Measurements from ENCODE around the gene RTP4. TPM values are rescaled to one million over a fixed set of nuclear protein-coding genes. Genes with fewer than 3 reads are reported as not detected.

Gene RTP4
- total and polyA plus RNA-seq, 2 donors (not counting 3 experiments of a cell fraction or from before 2014, with no cell fraction given): 0.12 to 0.22 TPM

- Histone ChIP-seq H4K20me1 (replicated peaks; ENCODE audit: control insufficient read depth, extremely low read depth, insufficient read depth, low read length) (no peaks in the 10 kb centered on the region), H3K27me3 (ENCODE audit: control insufficient read depth in 2 of 2, insufficient read depth in 2 of 2, low read length in 2 of 2) (no peaks in the 10 kb centered on the region), H3K9me1 (replicated peaks; ENCODE audit: control insufficient read depth, extremely low read depth, insufficient read depth, low read length) (no peaks in the 10 kb centered on the region), H3K9ac (replicated peaks; ENCODE audit: extremely low read depth, insufficient read depth, low read length) (no peak overlapping the region), H2AFZ (ENCODE audit: low read depth, low read length) (no peak overlapping the region), H3K4me2 (ENCODE audit: insufficient read depth, low read length) (no peak overlapping the region), H3K4me3 (replicated peaks in 1 of 3; ENCODE audit: insufficient read depth in 1 of 3, low read depth in 1 of 3, low read length in 3 of 3) (no peak overlapping the region), H3K4me1 (ENCODE audit: control insufficient read depth, extremely low read depth, insufficient read depth, low read length) (peaks cover 8% of the 10 kb centered on the region), H3K27ac (ENCODE audit: insufficient read depth, low read depth, low read length) (no peak overlapping the region), H3K9me3 (replicated peaks; ENCODE audit: control insufficient read depth, insufficient read depth, low read length) (no peaks in the 10 kb centered on the region), H3K79me2 (ENCODE audit: control insufficient read depth, insufficient read depth, low read length) (no peaks in the 10 kb centered on the region), H3K36me3 (ENCODE audit: control insufficient read depth in 2 of 2, extremely low read depth in 1 of 2, insufficient read depth in 2 of 2, low read length in 2 of 2) (no peaks in the 10 kb centered on the region)
- BruUV-seq (replicated peaks): no TSS peak
- ChIA-PET POLR2A (no interaction called here), CTCF (interaction anchor here (0.8 to 12.9 kb wide), 3 partner anchors 348 to 398 kb away, joined by 3 to 486 read pairs (median 3); partner anchors contain the start of gene SST)
- dilution Hi-C loops (cut with MboI; ENCODE audit: extremely low pct_ligation_motif_present, low sequenced_read_pairs) (loop anchor here (25.0 kb wide), 1 partner anchor 366 kb away; no protein-coding TSS in a partner anchor), intact Hi-C loops (cut with micrococcal nuclease) (no loop called here)
- TF ChIP-seq POLR2A (IDR thresholded peaks at IDR 0.05; ENCODE audit: low read depth, low read length): no peak
- no peak for TF ChIP-seq EZH2 (IDR thresholded peaks at IDR 0.05; ENCODE audit: borderline replicate concordance, low read depth, low read length, severe bottlenecking)
- no peak for TF ChIP-seq FOS (IDR thresholded peaks at IDR 0.05; ENCODE audit: borderline replicate concordance, insufficient read depth, low read length)
- no peak for TF ChIP-seq POLR2AphosphoS5 (IDR thresholded peaks at IDR 0.05; ENCODE audit: insufficient read depth, low read depth, low read length)
- TF ChIP-seq, protein P1, sequence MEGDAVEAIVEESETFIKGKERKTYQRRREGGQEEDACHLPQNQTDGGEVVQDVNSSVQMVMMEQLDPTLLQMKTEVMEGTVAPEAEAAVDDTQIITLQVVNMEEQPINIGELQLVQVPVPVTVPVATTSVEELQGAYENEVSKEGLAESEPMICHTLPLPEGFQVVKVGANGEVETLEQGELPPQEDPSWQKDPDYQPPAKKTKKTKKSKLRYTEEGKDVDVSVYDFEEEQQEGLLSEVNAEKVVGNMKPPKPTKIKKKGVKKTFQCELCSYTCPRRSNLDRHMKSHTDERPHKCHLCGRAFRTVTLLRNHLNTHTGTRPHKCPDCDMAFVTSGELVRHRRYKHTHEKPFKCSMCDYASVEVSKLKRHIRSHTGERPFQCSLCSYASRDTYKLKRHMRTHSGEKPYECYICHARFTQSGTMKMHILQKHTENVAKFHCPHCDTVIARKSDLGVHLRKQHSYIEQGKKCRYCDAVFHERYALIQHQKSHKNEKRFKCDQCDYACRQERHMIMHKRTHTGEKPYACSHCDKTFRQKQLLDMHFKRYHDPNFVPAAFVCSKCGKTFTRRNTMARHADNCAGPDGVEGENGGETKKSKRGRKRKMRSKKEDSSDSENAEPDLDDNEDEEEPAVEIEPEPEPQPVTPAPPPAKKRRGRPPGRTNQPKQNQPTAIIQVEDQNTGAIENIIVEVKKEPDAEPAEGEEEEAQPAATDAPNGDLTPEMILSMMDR (IDR thresholded peaks at IDR 0.05; ENCODE audit: extremely low read depth in 1 of 2, insufficient read depth in 1 of 2, low read depth in 1 of 2, low read length in 2 of 2): no peak
- TF ChIP-seq, protein P2, sequence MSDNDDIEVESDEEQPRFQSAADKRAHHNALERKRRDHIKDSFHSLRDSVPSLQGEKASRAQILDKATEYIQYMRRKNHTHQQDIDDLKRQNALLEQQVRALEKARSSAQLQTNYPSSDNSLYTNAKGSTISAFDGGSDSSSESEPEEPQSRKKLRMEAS (IDR thresholded peaks at IDR 0.05; ENCODE audit: insufficient read depth, insufficient read length): no peak
- no peak for TF ChIP-seq MYC (IDR thresholded peaks at IDR 0.05; ENCODE audit: low read depth, low read length)
- no peak for TF ChIP-seq JUN (IDR thresholded peaks at IDR 0.05; ENCODE audit: borderline replicate concordance, insufficient read depth, insufficient read length, low read depth)
- TF ChIP-seq GATA2 (IDR thresholded peaks at IDR 0.05; ENCODE audit: insufficient read depth, insufficient read length, low read depth, low read length): no peak
- FAIRE-seq (no peak), DNase-seq (ENCODE audit: low read depth, low spot score) (no peak)
Measured at GRCh38 chr3:187321766-187322165, 46.4 kb upstream of the RTP4 start.
